Endothelial cell of umbilical vein (primary cell): ENCODE measurements around the gene SPAG6. TPM values are rescaled to one million over a fixed set of nuclear protein-coding genes. Genes with fewer than 3 reads are reported as not detected.

ENCODE experiments used
- BruUV-seq: library from RNA; stranded (reverse); fragments of 400-500 nt; replicated peaks from 2 replicates; lab custom pipeline; 2021; lab: Mats Ljungman, UMichigan
- CTCF ChIA-PET: fragments of 300-600, 350-600 bp; sonication (Branson Sonifier 250); formaldehyde crosslinking; loops from one replicate; lab custom pipeline; 2021; ENCODE audit warnings: antibody characterized with exemption, inconsistent platforms; lab: Charles Lee
- POLR2A ChIA-PET: fragments of 300-600, 350-600 bp; sonication (Branson Sonifier 250); formaldehyde crosslinking; loops from one replicate; lab custom pipeline; 2021; ENCODE audit warnings: antibody characterized with exemption, inconsistent platforms; lab: Charles Lee
- DNase-seq: peaks from one replicate; pipeline ENCODE4 v3.0.0-alpha.2; 2011; ENCODE audit warnings: low read depth, low spot score
- FAIRE-seq: peaks from 2 replicates; lab custom pipeline; 2011; peaks lifted over from hg19 to GRCh38; lab: Jason Lieb, UNC
- H2AFZ ChIP-seq: 2 replicates; pipeline ENCODE4 v1.6.0; 2012; ENCODE audit warnings: low read depth, low read length, control low read depth, inconsistent platforms
- H3K27ac ChIP-seq: 2 replicates; pipeline ENCODE4 v1.5.1; 2011; ENCODE audit warnings: low read depth, mild to moderate bottlenecking, control low read depth, low read length, moderate library complexity; ENCODE audit not compliant: insufficient read depth
- H3K27me3 ChIP-seq, 2 experiments: 2 replicates each; pipeline versions ENCODE4 v1.6.0 to v1.6.1; 2011; ENCODE audit warnings: low read length in 2 of 2, mixed read lengths in 1 of 2; ENCODE audit not compliant: control insufficient read depth in 2 of 2, insufficient read depth in 2 of 2
- H3K36me3 ChIP-seq, 2 experiments: 2 replicates in 1 of 2; 3 replicates in 1 of 2; pipeline ENCODE4 v1.5.1; 2011; ENCODE audit warnings: low read length in 2 of 2, mild to moderate bottlenecking in 1 of 2, moderate library complexity in 1 of 2; ENCODE audit not compliant: control insufficient read depth in 2 of 2, insufficient read depth in 2 of 2; ENCODE audit errors: extremely low read depth in 1 of 2
- H3K4me1 ChIP-seq: 3 replicates; pipeline ENCODE4 v1.5.1; 2011; ENCODE audit warnings: mild to moderate bottlenecking, low read length; ENCODE audit not compliant: control insufficient read depth, insufficient read depth; ENCODE audit errors: extremely low read depth
- H3K4me2 ChIP-seq: 2 replicates; pipeline ENCODE4 v1.6.1; 2011; ENCODE audit warnings: low read length, control low read depth, mixed read lengths; ENCODE audit not compliant: insufficient read depth
- H3K4me3 ChIP-seq, 3 experiments: fragments of 200-600 bp in 1 of 3; sonication (generic), shearing (Covaris generic) in 1 of 3; replicated peaks in 1 of 3; 2 replicates each; pipeline ENCODE4 v1.5.1; 2011 to 2016; ENCODE audit warnings: control low read depth in 3 of 3, low read length in 3 of 3, mild to moderate bottlenecking in 2 of 3, inconsistent platforms in 1 of 3, low read depth in 1 of 3, moderate library complexity in 1 of 3; ENCODE audit not compliant: insufficient read depth in 1 of 3
- H3K79me2 ChIP-seq: 2 replicates; pipeline ENCODE4 v1.6.0; 2012; ENCODE audit warnings: low read length, inconsistent platforms; ENCODE audit not compliant: control insufficient read depth, insufficient read depth
- H3K9ac ChIP-seq: replicated peaks from 2 replicates; pipeline ENCODE3; 2011; ENCODE audit warnings: low read length, control low read depth; ENCODE audit not compliant: insufficient read depth; ENCODE audit errors: extremely low read depth
- H3K9me1 ChIP-seq: replicated peaks from 3 replicates; pipeline ENCODE4 v1.6.0; 2011; ENCODE audit warnings: mild to moderate bottlenecking, low read length; ENCODE audit not compliant: control insufficient read depth, insufficient read depth; ENCODE audit errors: extremely low read depth
- H3K9me3 ChIP-seq: replicated peaks from 2 replicates; pipeline ENCODE4 v1.5.1; 2012; ENCODE audit warnings: low read length, inconsistent platforms; ENCODE audit not compliant: control insufficient read depth, insufficient read depth
- H4K20me1 ChIP-seq: replicated peaks from 2 replicates; pipeline ENCODE3; 2011; ENCODE audit warnings: mild to moderate bottlenecking, low read length; ENCODE audit not compliant: control insufficient read depth, insufficient read depth; ENCODE audit errors: extremely low read depth
- CTCF ChIP-seq, 2 donors: IDR thresholded peaks; 1 replicate in 1 of 2; 2 replicates in 1 of 2; pipeline ENCODE4 v1.5.1; 2011; ENCODE audit warnings: low read length in 2 of 2, mild to moderate bottlenecking in 2 of 2, moderate library complexity in 2 of 2, control low read depth in 1 of 2, inconsistent platforms in 1 of 2, low read depth in 1 of 2; ENCODE audit not compliant: insufficient read depth in 1 of 2; ENCODE audit errors: extremely low read depth in 1 of 2
- EZH2 ChIP-seq: IDR thresholded peaks from 2 replicates; pipeline ENCODE4 v1.6.1; 2012; ENCODE audit warnings: borderline replicate concordance, low read depth, mild to moderate bottlenecking, moderate library complexity, low read length, inconsistent platforms; ENCODE audit not compliant: severe bottlenecking
- FOS ChIP-seq: IDR thresholded peaks from 2 replicates; pipeline ENCODE4 v1.6.1; 2011; ENCODE audit warnings: mild to moderate bottlenecking, low read length, moderate library complexity, borderline replicate concordance; ENCODE audit not compliant: insufficient read depth
- GATA2 ChIP-seq: IDR thresholded peaks from 2 replicates; pipeline ENCODE4 v1.7.0; 2011; ENCODE audit warnings: low read depth, mild to moderate bottlenecking, moderate library complexity, mixed read lengths, low read length; ENCODE audit not compliant: insufficient read length, insufficient read depth
- JUN ChIP-seq: IDR thresholded peaks from 2 replicates; pipeline ENCODE4 v1.6.1; 2011; ENCODE audit warnings: borderline replicate concordance, low read depth; ENCODE audit not compliant: insufficient read length, insufficient read depth
- MAX ChIP-seq: IDR thresholded peaks from 2 replicates; pipeline ENCODE4 v1.6.1; 2011; ENCODE audit not compliant: insufficient read depth, insufficient read length
- MYC ChIP-seq: IDR thresholded peaks from one replicate; pipeline ENCODE4 v1.6.1; 2011; ENCODE audit warnings: mild to moderate bottlenecking, low read depth, low read length
- POLR2A ChIP-seq: IDR thresholded peaks from 2 replicates; pipeline ENCODE4 v1.6.1; 2012; ENCODE audit warnings: low read depth, mild to moderate bottlenecking, control low read depth, low read length
- POLR2AphosphoS5 ChIP-seq: IDR thresholded peaks from 2 replicates; pipeline ENCODE4 v1.6.1; 2012; ENCODE audit warnings: low read depth, mild to moderate bottlenecking, control low read depth, low read length, moderate library complexity; ENCODE audit not compliant: insufficient read depth
- dilution Hi-C: fragments of 300-500 bp; cut with MboI; formaldehyde crosslinking; loops from one replicate; pipeline ENCODE4 v1.15.0; 2019; ENCODE audit warnings: low sequenced_read_pairs; ENCODE audit not compliant: extremely low pct_ligation_motif_present
- intact Hi-C: fragments of 100-400 bp; cut with micrococcal nuclease; formaldehyde crosslinking; loops from one replicate; pipeline ENCODE4 v1.10.0; 2022
- polyA plus RNA-seq, 4 experiments: library from polyadenylated mRNA; depleted of rRNA in 3 of 4; stranded (reverse) in 3 of 4; unstranded in 1 of 4; fragments of >200 nt; gene quantifications; 2 replicates each; pipeline versions ENCODE4 v1.2.1 to v1.2.3, GENCODE V29; 2011 to 2012; ENCODE audit warnings: missing spikeins in 1 of 4
- total RNA-seq: library from RNA; stranded (reverse); gene quantifications from 2 replicates; pipeline ENCODE4 v1.2.3, GENCODE V29; 2021

Gene SPAG6
- total and polyA plus RNA-seq, 2 donors (not counting 3 experiments of a cell fraction or from before 2014, with no cell fraction given), result not detected

DNA sequence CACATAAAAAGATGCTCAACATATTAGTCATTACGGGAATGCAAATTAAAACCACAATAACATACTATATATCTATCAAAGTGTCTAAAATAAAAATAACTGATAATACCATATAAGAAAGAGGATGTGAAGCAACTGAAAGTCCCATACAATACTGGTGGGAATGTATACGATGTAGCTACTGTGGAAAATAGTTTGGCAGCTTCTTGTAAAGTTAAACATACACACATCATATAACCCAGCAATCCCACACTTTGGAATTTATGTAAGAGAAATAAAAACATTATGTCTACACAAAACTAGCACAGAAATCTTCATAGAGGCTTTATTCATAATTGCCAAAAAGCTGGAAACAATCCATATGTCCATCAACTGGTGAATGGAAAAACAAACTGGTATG, 39.6 kb upstream of the SPAG6 start:
- Histone ChIP-seq H3K79me2 (no peaks in the 10 kb centered on the region), H3K27me3 (no peaks in the 10 kb centered on the region), H3K36me3 (no peaks in the 10 kb centered on the region), H3K27ac (no peak overlapping the region), H4K20me1 (no peaks in the 10 kb centered on the region), H3K4me3 (no peak overlapping the region), H3K4me2 (no peak overlapping the region), H3K4me1 (no peaks in the 10 kb centered on the region), H2AFZ (no peak overlapping the region), H3K9ac (no peak overlapping the region), H3K9me3 (no peaks in the 10 kb centered on the region), H3K9me1 (no peaks in the 10 kb centered on the region)
- DNase-seq (no peak), FAIRE-seq (no peak)
- no TSS peak for BruUV-seq
- CTCF ChIA-PET, result no interaction called here
- POLR2A ChIA-PET, result no interaction called here
- no peak for TF ChIP-seq CTCF (IDR thresholded peaks at IDR 0.05; ENCODE audit: extremely low read depth in 1 of 2, insufficient read depth in 1 of 2, low read depth in 1 of 2, low read length in 2 of 2)
- TF ChIP-seq MYC, result no peak
- no peak for TF ChIP-seq JUN
- no peak for TF ChIP-seq EZH2
- TF ChIP-seq FOS, result no peak
- no peak for TF ChIP-seq POLR2AphosphoS5
- TF ChIP-seq MAX, result no peak
- no peak for TF ChIP-seq POLR2A
- TF ChIP-seq GATA2, result no peak
- intact Hi-C loops, result no loop called here
- dilution Hi-C loops, result no loop called here
